Upper lobe of left lung (tissue), 4 donors: ENCODE results near the gene CERS1.
"Not testable (repeated sequence)": the region's sequence is repeated elsewhere in the genome, so short reads cannot be mapped to it uniquely, and the experiment has no call there.

ENCODE experiments used
- POLR2A ChIP-seq, 4 donors: fragments of 450-650 bp; IDR thresholded peaks; one replicate each; pipeline ENCODE4 v1.5.1; 2016 to 2017; ENCODE audit warnings: antibody characterized with exemption in 4 of 4, mild to moderate bottlenecking in 2 of 4
- POLR2AphosphoS5 ChIP-seq, 2 donors: sonication (generic); formaldehyde crosslinking; IDR thresholded peaks; one replicate each; pipeline ENCODE4 v1.5.1; 2017; ENCODE audit warnings: antibody characterized with exemption in 2 of 2

DNA sequence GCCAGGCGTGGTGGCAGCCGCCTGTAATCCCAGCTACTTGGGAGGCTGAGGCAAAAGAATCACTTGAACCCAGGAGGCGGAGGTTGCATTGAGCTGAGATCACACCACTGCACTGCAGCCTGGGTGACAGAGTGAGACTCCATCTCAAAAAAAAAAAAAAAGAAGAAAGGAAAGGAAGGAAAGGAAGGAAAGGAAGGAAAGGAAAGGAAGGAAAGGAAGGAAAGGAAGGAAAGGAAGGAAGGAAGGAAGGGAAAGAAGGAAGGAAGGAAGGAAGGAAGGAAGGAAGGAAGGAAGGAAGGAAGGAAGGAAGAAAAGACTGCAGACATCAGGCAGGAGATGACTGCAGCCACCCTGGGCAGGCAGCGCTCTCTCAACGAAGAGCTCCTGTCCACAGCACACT lies 6.6 kb upstream of the CERS1 start:
- TF ChIP-seq POLR2AphosphoS5, POLR2A (IDR thresholded peaks at IDR 0.05): not testable (repeated sequence)
